Suppressor macrophage (primary cell): ENCODE results near the gene ZBTB20.
A peak's percentile ranks its signal among the peaks of the same experiment; 100 is the strongest.
"Not testable (repeated sequence)": the region's sequence is repeated elsewhere in the genome, so short reads cannot be mapped to it uniquely, and the experiment has no call there.

ENCODE experiments used
- DNase-seq, 4 experiments: peaks; one replicate each; pipeline ENCODE4 v3.0.0-alpha.2; 2020 to 2022

Gene ZBTB20

GRCh38 chr3:115147329-115148141 lies 447 bp upstream of the ZBTB20 start:
- peak; percentile 98 to 99 (median 98) for DNase-seq

GRCh38 chr3:115146032-115146417 lies 1.1 kb downstream of the ZBTB20 start:
- DNase-seq = peak; percentile 71 to 88 (median 80)

- no peak for DNase-seq
Observed at GRCh38 chr3:115141033-115141757, 5.9 kb downstream of the ZBTB20 start.

DNA sequence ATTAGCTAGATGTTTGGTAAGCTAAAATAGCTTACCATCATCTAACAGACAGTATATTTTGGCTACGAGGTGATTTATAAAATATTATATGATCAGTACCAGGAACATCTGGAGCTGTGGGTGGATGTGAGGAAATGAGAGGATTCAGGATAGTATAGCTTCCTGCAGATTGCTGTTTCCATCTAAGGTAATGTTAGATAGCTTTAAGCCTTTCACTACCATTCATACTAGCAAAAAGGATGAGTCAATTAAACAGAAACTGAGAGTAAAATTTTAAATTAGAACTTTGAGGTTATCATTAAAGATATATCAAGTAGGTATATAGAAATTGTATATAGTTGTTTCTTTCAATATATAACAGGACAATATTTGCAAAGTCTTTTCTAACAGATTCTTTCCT lies 8.0 kb downstream of the ZBTB20 start:
- DNase-seq = no peak

GRCh38 chr3:115134648-115135347 lies 12.3 kb downstream of the ZBTB20 start:
- no peak for DNase-seq

DNA sequence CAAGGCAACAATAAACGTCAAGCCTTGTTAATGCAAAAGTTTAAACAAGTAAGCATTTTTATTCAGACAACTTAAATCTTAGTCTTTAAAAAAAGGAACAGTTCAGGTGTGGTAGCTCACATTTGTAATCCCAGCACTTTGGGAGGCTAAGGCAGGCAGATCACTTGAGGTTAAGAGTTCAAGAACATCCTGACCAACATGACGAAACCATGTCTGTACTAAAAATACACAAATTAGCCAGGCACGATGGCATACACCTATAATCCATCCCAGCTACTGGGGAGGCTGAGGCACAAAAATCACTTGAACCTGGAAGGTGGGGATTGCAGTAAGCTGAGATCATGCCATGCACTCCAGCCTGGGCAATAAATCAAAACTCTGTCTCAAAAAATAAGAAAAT lies 19.9 kb downstream of the ZBTB20 start:
- DNase-seq = no peak

- no peak for DNase-seq
Observed at GRCh38 chr3:115120597-115120996, 26.5 kb downstream of the ZBTB20 start.

DNA sequence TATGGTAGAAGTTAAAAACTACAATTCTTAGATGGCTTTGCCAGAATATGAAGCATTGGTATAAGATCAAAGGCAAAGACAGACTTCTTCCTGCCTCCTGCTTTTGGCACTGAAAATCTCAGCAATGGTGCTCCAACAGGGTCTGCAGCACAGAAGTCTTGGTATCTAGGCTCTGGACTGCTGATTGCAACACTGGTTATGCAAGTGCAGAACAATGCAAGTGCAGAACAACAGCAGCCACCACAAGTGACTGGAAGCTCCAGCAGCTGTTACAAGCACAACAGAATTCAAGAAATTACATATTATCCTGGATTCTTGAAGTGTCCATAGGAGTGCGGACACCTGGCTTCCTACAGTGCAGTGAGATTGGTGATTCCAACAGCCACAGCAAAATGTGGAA lies 33.7 kb downstream of the ZBTB20 start:
- DNase-seq = peak; percentile 4 to 21 (median 8)

DNA sequence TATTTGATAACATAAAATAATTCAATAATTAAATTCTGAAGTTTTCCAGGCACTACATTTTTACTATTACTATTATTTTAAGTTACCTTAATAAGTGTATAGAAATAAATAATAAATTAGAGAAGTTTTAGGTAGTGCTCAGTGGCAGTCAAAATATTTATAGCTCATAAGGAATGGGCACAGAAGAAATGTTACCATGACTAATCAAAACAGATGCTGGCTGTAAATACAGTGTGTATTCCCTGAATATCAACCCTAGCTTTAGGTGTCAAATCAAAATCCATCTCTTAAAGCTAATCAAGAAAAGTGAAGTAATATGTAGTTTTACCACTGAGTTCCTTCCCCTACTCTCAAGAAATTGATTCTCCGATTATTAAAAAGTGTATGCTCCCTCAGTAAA lies 35.5 kb downstream of the ZBTB20 start:
- DNase-seq = no peak

DNA sequence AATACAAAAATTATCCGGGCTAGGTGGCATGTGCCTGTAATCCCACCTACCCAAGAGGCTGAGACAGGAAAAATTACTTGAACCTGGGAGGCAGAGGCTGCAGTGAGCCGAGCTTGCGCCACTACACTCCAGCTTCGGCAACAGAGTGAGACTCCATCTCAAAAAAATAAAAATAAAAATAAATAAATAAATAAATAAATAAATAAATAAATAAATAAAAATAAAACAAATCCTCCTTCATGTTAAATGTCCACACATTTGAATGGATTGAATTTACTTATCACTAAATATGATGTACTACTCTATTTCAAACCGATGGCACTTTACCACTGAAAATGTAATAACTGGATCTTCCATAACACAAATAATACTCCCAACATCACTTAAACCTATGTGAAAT lies 36.3 kb downstream of the ZBTB20 start:
- DNase-seq = no peak

DNA sequence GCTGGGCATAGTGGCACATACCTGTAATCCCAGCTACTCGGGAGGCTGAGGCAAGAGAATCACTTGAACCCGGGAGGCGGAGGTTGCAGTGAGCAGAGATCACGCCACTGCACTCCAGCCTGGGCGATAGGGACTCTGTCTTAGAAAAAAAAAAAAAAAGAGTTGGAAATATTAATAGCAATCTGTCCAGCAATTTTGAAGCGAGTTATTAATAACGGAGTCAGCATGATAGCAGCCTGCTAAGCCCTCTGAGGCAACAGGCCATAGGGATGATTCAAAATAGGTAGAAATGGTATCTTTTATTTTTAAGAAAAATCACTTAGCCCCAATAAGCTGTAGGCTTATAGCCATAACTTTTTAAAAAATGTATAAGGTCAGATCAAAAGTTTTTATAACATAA lies 37.0 kb downstream of the ZBTB20 start:
- not testable (repeated sequence) for DNase-seq

DNA sequence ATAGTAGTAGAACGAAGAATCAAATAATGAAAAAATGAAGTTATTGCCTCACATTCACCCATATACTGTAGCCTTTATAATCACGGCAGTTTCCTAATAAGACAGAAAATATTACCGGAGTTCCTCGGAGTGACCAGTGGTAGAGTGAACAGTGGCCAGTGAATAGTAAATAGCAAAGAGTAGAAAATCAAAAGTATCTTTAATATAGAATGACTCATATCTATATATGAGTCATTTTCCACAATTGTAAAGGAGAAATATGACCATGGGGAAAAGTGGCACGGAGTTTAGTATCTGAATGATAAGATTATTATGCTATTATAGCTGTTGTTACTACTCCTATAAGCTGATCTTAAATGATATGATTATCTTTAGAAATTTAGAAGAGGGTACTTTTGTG lies 38.5 kb downstream of the ZBTB20 start:
- no peak for DNase-seq

DNA sequence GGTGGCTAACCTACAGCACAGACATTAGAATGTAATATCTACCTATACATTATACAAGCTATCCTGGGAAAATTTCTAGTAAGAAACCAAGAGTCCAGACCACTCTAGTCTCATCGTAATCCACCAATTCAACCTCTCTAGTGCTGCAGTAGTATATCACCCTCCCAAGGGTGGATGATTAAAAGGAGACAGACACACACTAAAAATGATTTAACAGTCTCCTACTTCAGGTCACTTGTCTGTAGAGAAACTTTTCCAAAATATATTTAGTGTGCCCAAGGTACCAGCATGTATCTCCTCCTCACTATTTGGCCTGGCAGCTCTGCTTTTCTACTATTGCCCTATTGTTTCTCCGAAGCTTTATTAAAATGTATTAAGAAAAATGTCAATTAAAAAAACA lies 45.0 kb downstream of the ZBTB20 start:
- DNase-seq = no peak

DNA sequence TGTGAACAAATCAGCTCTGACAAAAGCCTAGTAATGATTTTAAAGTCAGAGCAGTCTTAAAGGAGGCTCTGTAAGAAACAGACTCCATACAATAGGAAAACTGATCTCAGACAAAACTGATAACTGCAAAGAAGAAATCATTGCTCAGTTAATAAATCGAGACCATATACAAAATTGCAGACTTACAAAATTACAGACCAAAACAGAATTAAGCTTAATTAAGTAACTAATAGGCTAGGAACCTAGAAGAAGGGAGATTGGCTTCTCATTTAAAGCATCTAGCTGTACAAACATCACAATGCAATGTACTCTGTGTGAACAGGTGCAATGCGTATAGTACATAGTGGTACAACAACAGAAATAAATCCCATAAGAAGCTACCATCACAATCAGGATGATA lies 46.3 kb downstream of the ZBTB20 start:
- DNase-seq = no peak

GRCh38 chr3:115099986-115100571 lies 47.0 kb downstream of the ZBTB20 start:
- peak in 2 of 4 experiments; percentile 3 to 13 for DNase-seq

GRCh38 chr3:115099134-115099985 lies 47.7 kb downstream of the ZBTB20 start:
- DNase-seq = no peak

DNA sequence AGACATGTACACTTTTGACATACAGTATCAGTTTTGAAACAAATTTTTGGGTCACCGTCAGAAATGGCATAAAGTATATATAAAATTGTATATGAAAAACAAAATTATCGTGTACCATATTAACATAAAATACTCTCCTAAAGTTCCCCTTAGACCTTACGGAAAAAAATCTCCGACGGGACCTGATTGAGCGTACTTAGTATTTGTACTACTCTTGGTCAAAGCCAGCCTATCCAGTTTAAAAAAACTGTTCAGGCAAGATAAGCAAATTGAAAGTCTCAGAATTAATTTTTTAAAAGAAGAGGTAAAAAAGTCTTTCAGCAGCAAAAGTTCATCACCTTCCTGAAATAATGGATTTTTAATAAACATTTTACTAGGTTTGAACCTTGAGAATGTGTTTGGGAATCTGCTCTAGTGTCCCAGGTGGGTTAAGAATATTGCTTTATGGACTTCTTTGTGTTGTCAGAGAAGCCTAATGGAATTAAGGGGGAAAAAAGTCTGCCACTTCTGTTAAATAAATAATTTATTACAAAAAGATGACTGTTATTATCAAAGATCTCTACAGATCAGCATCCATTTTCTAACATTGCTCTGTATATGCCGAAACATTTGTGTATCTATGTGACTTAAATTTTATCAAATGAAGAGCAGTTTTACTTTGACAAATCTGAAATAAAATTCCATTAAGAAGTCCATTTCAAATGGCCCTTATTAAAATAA lies 48.6 kb downstream of the ZBTB20 start:
- no peak for DNase-seq

GRCh38 chr3:115095236-115095635 lies 51.9 kb downstream of the ZBTB20 start:
- DNase-seq = no peak

GRCh38 chr3:115092220-115092791 lies 54.8 kb downstream of the ZBTB20 start:
- peak; percentile 46 to 69 (median 65) for DNase-seq

DNA sequence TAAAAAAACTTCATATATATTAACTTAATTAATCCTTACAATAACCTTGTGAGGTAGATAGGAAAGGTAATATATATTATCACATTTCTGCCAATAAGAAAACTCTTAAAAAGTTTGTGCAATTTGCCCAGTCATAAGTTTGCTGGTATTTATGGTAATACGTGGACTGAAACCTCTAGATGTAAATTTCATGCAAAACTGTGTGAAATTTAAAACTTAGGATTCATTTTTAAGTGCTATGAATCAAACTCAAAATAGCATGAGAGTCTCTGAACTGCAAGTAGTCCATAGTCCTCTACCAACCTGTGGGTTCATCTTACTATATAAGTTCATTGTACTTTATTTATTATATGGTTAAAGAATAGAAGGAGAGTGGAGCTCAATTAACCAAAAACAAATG lies 56.4 kb downstream of the ZBTB20 start:
- DNase-seq = no peak

DNA sequence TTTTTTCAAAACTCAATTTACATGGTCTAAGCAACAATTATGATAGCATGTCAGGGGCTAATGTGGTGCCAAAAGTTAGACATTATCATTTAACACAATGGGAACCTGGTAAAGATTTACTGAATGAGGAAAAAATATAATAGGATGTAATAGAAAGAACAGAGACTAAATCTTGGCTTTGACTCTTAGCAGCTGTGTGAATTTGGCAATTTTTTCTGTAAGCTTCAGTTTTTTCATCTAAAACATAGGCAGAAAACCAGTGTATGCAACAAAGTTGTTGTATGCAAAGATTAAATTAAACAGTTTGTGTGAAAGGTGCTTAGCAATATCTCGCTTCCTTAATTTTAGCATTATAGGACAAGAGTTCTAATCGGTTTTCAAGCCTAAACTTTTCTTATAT lies 57.6 kb downstream of the ZBTB20 start:
- DNase-seq = no peak
